Measurements from ENCODE around the gene KCTD18. TPM values are rescaled to one million over a fixed set of nuclear protein-coding genes. Genes with fewer than 3 reads are reported as not detected.

Gene KCTD18
- total RNA-seq, 1 donor from 2014 or later, result 21.4 TPM

DNA sequence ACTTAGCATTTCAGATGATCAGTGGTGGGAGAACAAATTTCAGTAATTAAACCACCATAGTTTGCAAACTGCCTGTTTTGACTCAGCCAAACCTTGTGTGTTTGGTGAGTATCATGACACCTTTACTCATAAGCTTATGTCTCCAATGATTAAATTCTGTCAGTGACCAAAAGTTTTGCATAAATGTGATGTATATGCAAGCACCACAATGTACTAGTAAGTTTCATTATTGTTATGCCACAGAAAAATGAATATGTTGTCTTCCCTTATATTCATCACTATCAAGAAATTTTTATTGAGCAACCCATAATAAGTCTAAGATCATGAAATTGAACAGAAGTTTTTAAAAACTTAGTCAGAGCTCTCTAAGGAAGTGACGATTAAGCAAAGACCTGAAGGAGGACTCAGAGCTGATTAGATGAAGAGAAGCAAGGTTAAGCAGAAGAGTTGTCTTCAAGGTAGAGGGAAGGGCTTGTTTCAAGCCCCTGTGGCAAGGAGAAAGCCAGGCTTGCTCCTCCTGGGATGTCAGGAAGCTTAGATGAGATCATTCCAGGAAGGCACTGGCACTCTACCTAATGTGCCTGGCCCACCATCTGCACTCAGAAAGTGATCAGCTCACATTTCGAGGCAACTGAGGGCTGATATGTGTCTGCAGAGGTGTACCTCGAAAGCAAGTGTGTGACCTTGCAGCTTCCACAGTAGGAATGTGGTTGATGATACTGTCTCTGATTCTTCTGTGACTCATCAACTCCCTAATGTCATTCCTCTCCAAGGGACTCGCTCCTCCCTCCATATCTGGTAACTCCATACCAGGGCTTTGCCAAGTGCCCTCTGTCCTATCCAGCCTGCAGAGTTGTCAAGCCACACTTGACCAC lies 54.7 kb downstream of the KCTD18 start:
- no peak for DNase-seq

DNA sequence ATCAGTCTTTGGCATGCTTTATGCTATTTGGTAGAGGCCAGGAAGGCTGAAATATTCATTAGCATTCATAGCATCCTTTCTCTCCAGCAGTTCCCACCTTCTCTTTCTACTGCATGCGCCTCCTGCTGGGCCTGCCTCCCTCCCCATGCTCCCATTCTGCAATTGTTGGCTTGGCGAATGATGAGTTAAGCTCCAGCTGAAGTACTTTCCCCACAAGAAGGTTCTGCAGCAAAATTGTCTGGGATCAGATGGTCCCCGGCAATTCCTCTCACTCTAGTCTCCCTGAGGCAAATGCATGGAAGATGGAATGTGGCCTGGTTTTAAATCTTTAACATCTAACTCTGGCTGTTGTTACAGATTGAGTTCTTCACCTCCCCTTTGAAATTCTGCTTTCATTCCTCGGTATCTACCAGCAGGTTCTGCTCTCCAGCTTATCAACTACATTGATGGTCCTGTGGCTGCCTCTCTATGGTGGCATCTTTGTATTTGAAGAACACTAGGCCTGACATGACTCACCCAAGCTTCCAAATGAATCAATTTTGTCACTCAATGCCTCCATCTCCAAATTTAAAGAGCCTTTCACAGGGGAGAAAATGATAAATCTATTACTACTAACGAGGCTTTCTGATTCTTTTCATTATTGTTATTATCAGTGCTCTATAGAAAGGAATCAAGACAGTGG lies 55.9 kb downstream of the KCTD18 start:
- DNase-seq, result no peak

- DNase-seq, result no peak
Measured at GRCh38 chr2:200453142-200453852, 56.6 kb downstream of the KCTD18 start.

GRCh38 chr2:200452377-200452776 lies 57.5 kb downstream of the KCTD18 start:
- DNase-seq, result no peak

DNA sequence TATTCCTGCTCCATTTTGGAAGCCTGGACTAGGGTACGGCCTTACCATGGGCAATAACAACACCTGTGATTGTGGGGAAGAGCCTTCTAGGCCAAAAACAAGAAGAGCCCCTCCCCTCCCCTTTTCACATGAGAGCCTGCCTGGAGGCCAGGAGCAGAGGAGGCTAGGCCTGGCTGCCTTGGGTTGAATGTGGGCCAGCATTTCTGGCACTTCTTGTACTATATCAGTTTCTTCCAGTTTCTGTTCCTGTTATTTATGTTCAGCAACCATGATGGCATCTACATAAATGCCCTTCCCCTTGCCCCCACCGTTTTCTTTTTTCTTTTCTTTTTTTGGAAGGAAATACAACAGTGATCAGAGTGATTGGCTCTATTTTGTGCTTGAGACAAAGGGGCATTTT lies 58.4 kb downstream of the KCTD18 start:
- DNase-seq, result no peak

GRCh38 chr2:200450288-200450687 lies 59.6 kb downstream of the KCTD18 start:
- DNase-seq, result no peak

DNA sequence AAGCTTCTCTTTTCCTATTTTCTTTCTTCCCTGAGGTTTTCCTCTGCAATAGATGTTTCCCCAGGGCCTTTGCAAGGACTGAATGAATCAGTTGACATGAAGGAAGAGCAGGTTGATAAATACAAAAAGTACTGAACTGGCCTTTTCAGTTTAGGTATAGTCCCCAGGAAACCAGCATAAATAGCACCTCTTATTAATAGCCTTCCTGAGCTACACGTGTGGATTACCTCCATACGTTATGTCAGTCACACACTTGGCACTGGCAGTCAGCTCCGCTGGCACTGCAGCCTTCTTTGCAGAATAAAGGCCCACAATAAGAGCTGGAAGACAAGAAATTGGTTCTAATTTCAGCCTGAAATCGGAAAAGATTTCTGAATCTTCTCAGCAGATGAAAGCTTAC lies 60.7 kb downstream of the KCTD18 start:
- DNase-seq, result no peak

DNA sequence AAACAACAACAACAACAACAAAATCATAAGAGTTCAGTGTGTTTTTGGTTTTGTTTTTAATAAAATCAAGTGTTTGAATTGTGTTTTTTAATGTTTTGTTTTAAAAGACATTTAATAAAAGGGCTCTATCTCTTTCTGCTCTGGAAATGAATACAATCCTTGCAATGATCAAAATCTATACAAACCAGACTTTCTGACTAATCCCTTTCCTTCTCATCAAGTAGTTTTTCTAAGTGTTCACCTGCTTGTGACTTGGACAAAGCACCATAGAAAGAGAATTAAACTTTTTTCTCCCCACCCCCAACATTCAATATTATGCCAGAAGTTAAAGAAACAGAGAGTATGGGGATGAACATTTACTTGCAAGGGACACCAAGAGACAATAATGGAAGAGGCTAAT lies 61.4 kb downstream of the KCTD18 start:
- no peak for DNase-seq

GRCh38 chr2:200447139-200447855 lies 62.6 kb downstream of the KCTD18 start:
- no peak for DNase-seq

DNA sequence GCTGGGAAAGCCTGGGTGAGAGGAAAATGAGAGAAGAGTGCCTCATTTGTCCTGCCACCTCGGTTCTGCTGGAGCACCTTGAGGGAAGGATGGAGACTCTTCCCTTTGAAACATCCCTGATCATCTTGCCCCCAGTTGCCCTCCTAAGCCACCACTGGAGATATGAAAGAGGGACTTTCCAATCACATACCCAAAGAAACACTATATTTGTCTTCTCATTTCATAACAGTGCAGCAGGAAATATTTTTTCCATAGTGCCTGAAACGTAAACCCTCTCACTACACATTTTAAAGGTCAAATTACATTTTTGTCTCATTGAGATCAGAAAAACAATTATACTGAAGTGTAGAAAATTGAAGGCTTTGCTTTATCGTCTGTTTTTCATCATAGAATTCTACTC lies 63.3 kb downstream of the KCTD18 start:
- DNase-seq, result no peak

- no peak for DNase-seq
Measured at GRCh38 chr2:200445284-200445683, 64.6 kb downstream of the KCTD18 start.

GRCh38 chr2:200444530-200444929 lies 65.3 kb downstream of the KCTD18 start:
- DNase-seq, result no peak

GRCh38 chr2:200443916-200444315 lies 66.0 kb downstream of the KCTD18 start:
- DNase-seq, result peak; percentile 70

DNA sequence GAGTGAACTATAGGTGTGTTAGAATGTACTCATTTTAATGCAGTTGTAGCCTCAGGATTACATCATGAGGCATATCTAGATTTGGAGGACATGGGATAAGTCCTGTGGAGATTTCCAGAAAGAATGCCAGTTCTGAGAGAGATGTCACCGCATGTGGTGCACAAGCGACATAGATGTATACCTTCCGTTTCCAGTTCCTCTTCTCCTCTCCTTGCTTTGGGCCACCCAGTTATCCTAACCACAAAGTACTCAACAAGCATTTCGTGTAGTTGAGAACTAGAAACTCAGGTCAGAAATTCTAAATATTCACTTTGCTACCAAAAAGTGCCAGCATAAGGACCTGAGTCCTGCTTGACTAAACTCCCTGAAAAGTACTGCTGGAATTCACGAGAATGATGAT lies 66.5 kb downstream of the KCTD18 start:
- DNase-seq, result no peak

- DNase-seq, result no peak
Measured at GRCh38 chr2:200442471-200442870, 67.4 kb downstream of the KCTD18 start.

- DNase-seq, result no peak
Measured at GRCh38 chr2:200439981-200440380, 69.9 kb downstream of the KCTD18 start.

Other genes starting within 250 kb of the KCTD18 start
- gene SPATS2L, start 203.4 kb downstream of the KCTD18 start, total RNA-seq, result 220 TPM
- gene SGO2, start 16.1 kb upstream of the KCTD18 start, total RNA-seq, result 10.7 TPM
- 3.3 TPM for gene AOX1, start 75.9 kb upstream of the KCTD18 start, total RNA-seq